K562 (cell line): ENCODE results near the gene KDM2B.

Experiments used
- CBFB ChIP-seq: sonication (generic); formaldehyde crosslinking; IDR thresholded peaks from 2 replicates; pipeline ENCODE4 v1.4.0; 2020; ENCODE audit warnings: mild to moderate bottlenecking, missing genetic modification reagents
- FOS ChIP-seq: IDR thresholded peaks from 3 replicates; pipeline ENCODE4 v1.6.1; 2011; ENCODE audit not compliant: insufficient read length; ENCODE audit errors: extremely low read depth
- KDM5B ChIP-seq: fragments of 200-600 bp; sonication (generic); IDR thresholded peaks from 2 replicates; pipeline ENCODE4 v1.6.1; 2012; ENCODE audit warnings: low read depth, mild to moderate bottlenecking, moderate library complexity, low read length, control low read depth, inconsistent platforms; ENCODE audit not compliant: insufficient replicate concordance
- NBN ChIP-seq: fragments of 450-650 bp; IDR thresholded peaks from 2 replicates; pipeline ENCODE4 v1.6.1; 2016; ENCODE audit warnings: low read depth, mild to moderate bottlenecking
- POLR2A ChIP-seq: fragments of 450-650 bp; conservative IDR thresholded peaks from 2 replicates; pipeline ENCODE4 v1.6.1; 2016
- RAD21 ChIP-seq, 2 experiments: fragments of 250-450 bp in 1 of 2; fragments of 450-650 bp in 1 of 2; sonication (Bioruptor Pico) in 1 of 2; formaldehyde crosslinking in 1 of 2; IDR thresholded peaks in 1 of 2; conservative IDR thresholded peaks in 1 of 2; 2 replicates each; pipeline versions ENCODE4 v1.4.0 to v1.8.0; 2020 to 2022; ENCODE audit warnings: mild to moderate bottlenecking in 2 of 2, moderate library complexity in 1 of 2
- SETDB1 ChIP-seq: IDR thresholded peaks from one replicate; pipeline ENCODE4 v1.6.1; 2012; ENCODE audit warnings: low read length, control low read depth, inconsistent platforms
- ZBTB1 ChIP-seq: sonication (generic); formaldehyde crosslinking; IDR thresholded peaks from 2 replicates; pipeline ENCODE4 v1.8.1; 2023; ENCODE audit warnings: missing genetic modification reagents, low read depth, mild to moderate bottlenecking, borderline replicate concordance
- ZFP36 ChIP-seq: fragments of 150-350 bp; IDR thresholded peaks from 2 replicates; pipeline ENCODE4 v1.6.1; 2018; ENCODE audit warnings: low read length, low read depth; ENCODE audit not compliant: partially characterized antibody
- ZFX ChIP-seq: sonication (generic); formaldehyde crosslinking; IDR thresholded peaks from 2 replicates; pipeline ENCODE4 v1.8.0; 2022; ENCODE audit warnings: mild to moderate bottlenecking, missing genetic modification reagents, moderate library complexity
- ZNF124 ChIP-seq: sonication (generic); formaldehyde crosslinking; IDR thresholded peaks from 2 replicates; pipeline ENCODE4 v1.8.1; 2022; ENCODE audit warnings: missing genetic modification reagents
- TF ChIP-seq, protein P1 (sequence below): sonication (generic); formaldehyde crosslinking; IDR thresholded peaks from 2 replicates; pipeline ENCODE4 v1.8.1; 2022; ENCODE audit warnings: missing genetic modification reagents

DNA sequence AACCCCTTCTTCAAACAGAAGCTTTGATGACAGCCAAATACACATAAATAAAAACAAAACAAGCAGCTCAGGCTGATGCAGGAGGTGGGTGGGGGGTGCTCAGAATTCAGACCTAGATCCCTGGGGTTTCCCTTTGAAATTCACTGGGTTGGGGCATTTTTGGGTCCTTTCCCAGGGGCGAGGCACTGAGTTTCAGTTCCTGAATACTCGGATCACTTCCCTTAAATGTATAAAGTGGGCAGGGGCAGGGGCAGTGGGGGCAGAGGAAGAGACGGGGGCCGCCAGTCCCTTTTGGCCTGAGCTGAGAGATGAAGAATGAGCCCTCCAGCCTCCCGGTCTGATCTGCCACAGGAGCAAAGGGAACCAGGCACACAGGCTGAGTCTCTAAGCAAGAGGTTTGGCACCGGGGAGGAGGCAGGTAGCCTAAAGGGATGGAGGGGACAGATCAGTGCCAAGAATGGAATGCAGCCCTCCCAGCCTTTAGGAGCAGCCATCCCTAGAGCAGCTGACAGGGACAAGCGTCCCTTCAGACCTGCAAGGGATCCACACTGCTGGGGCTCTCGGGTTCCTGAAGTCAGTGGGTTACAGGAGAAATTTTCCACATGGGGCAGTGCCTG lies 20.3 kb downstream of the KDM2B start:
- TF ChIP-seq ZFX (no peak), ZFP36 (no peak), SETDB1 (no peak), CBFB (CRISPR knock-in tag) (no peak), POLR2A (no peak), RAD21 (CRISPR knock-in tag; conservative IDR thresholded peaks at IDR 0.05 in 1 of 2, IDR thresholded peaks at IDR 0.05 in 1 of 2) (no peak), ZNF124 (CRISPR knock-in tag) (no peak), KDM5B (no peak), FOS (no peak), NBN (no peak), ZBTB1 (CRISPR knock-in tag) (no peak)
- TF ChIP-seq, protein P1, sequence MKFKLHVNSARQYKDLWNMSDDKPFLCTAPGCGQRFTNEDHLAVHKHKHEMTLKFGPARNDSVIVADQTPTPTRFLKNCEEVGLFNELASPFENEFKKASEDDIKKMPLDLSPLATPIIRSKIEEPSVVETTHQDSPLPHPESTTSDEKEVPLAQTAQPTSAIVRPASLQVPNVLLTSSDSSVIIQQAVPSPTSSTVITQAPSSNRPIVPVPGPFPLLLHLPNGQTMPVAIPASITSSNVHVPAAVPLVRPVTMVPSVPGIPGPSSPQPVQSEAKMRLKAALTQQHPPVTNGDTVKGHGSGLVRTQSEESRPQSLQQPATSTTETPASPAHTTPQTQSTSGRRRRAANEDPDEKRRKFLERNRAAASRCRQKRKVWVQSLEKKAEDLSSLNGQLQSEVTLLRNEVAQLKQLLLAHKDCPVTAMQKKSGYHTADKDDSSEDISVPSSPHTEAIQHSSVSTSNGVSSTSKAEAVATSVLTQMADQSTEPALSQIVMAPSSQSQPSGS (CRISPR knock-in tag): no peak
